ENCODE results near the gene ARID1A. TPM values are rescaled to one million over a fixed set of nuclear protein-coding genes. Genes with fewer than 3 reads are reported as not detected.

Gene ARID1A
- total RNA-seq, 4 donors from 2014 or later = 36.8 to 76.2 (median 44.5) TPM

- H3K27ac ChIP-seq (replicated peaks in 1 of 4) = no peak overlapping the region
- WGBS = 75% methylated on average over 6 of the region's 6 CpGs
- intact Hi-C loops (cut with DNase I) = loop anchor here (5.0 kb wide), 1 partner anchor 289 kb away; no protein-coding TSS in a partner anchor
Observed at GRCh38 chr1:26791148-26791547, 95.3 kb downstream of the ARID1A start.

GRCh38 chr1:26791626-26792025, 95.8 kb downstream of the ARID1A start:
- no peak for DNase-seq (ENCODE audit: extremely low spot score)
- Histone ChIP-seq H3K36me3 (peaks cover 12 to 42% (median 23%) of the 10 kb centered on the region in 4 donors), H3K27me3 (no peaks in the 10 kb centered on the region), H3K4me3 (no peak overlapping the region), H3K4me1 (peaks cover 9 to 36% (median 22%) of the 10 kb centered on the region in 4 donors), H3K9me3 (no peaks in the 10 kb centered on the region), H3K27ac (replicated peaks in 1 of 4) (no peak overlapping the region)
- 86% methylated on average over 3 of the region's 3 CpGs for WGBS
- intact Hi-C loops (cut with DNase I) = loop anchor here (5.0 kb wide), 1 partner anchor 289 kb away; no protein-coding TSS in a partner anchor
- no peak for TF ChIP-seq EP300 (IDR thresholded peaks at IDR 0.05)
- no peak for TF ChIP-seq POLR2AphosphoS5 (IDR thresholded peaks at IDR 0.05)
- TF ChIP-seq POLR2A (IDR thresholded peaks at IDR 0.05; ENCODE audit: low read depth) = no peak
- TF ChIP-seq CTCF (IDR thresholded peaks at IDR 0.05) = no peak

More at GRCh38 chr1:26791148-26791547, 95.3 kb downstream of the ARID1A start:
- peaks cover 12 to 37% (median 21%) of the 10 kb centered on the region in 4 donors for H3K36me3 ChIP-seq
- H3K27me3 ChIP-seq = no peaks in the 10 kb centered on the region
- peaks cover 14 to 41% (median 26%) of the 10 kb centered on the region in 4 donors for H3K4me1 ChIP-seq
- H3K4me3 ChIP-seq = no peak overlapping the region
- no peak for DNase-seq (ENCODE audit: extremely low spot score)
- H3K9me3 ChIP-seq = no peaks in the 10 kb centered on the region
- TF ChIP-seq CTCF (IDR thresholded peaks at IDR 0.05) = no peak
- no peak for TF ChIP-seq POLR2A (IDR thresholded peaks at IDR 0.05; ENCODE audit: low read depth)
- no peak for TF ChIP-seq POLR2AphosphoS5 (IDR thresholded peaks at IDR 0.05)
- TF ChIP-seq EP300 (IDR thresholded peaks at IDR 0.05) = no peak

GRCh38 chr1:26792924-26793323, 97.1 kb downstream of the ARID1A start:
- TF ChIP-seq CTCF (IDR thresholded peaks at IDR 0.05) (no peak), EP300 (IDR thresholded peaks at IDR 0.05) (no peak), POLR2A (IDR thresholded peaks at IDR 0.05; ENCODE audit: low read depth) (no peak)
- H3K27me3 ChIP-seq = no peaks in the 10 kb centered on the region

GRCh38 chr1:26794391-26794790, 98.6 kb downstream of the ARID1A start:
- Histone ChIP-seq H3K27me3 (no peaks in the 10 kb centered on the region), H3K4me1 (peaks cover 16 to 33% (median 20%) of the 10 kb centered on the region in 4 donors), H3K4me3 (no peak overlapping the region), H3K36me3 (peaks cover 12 to 54% (median 27%) of the 10 kb centered on the region in 4 donors), H3K9me3 (no peaks in the 10 kb centered on the region), H3K27ac (replicated peaks in 1 of 4) (no peak overlapping the region)
- 88% methylated on average over 5 of the region's 5 CpGs for WGBS
- TF ChIP-seq POLR2A (IDR thresholded peaks at IDR 0.05; ENCODE audit: low read depth) = no peak
- TF ChIP-seq EP300 (IDR thresholded peaks at IDR 0.05) = no peak
- TF ChIP-seq POLR2AphosphoS5 (IDR thresholded peaks at IDR 0.05) = no peak
- intact Hi-C loops (cut with DNase I) = loop anchor here (5.0 kb wide), 1 partner anchor 292 kb away; no protein-coding TSS in a partner anchor
- DNase-seq (ENCODE audit: extremely low spot score) = no peak

More at GRCh38 chr1:26792924-26793323, 97.1 kb downstream of the ARID1A start:
- 91% methylated on average over 2 of the region's 2 CpGs for whole genome bisulfite sequencing
- H3K36me3 ChIP-seq = peaks cover 12 to 54% (median 27%) of the 10 kb centered on the region in 4 donors
- no peak overlapping the region for H3K27ac ChIP-seq (replicated peaks in 1 of 4)
- H3K9me3 ChIP-seq = no peaks in the 10 kb centered on the region
- intact Hi-C loops (cut with DNase I) = loop anchor here (5.0 kb wide), 1 partner anchor 291 kb away; no protein-coding TSS in a partner anchor
- peaks cover 8 to 32% (median 15%) of the 10 kb centered on the region in 4 donors for H3K4me1 ChIP-seq
- no peak for DNase-seq (ENCODE audit: extremely low spot score)
- H3K4me3 ChIP-seq = no peak overlapping the region

GRCh38 chr1:26797627-26798026, 101.8 kb downstream of the ARID1A start:
- Histone ChIP-seq H3K27me3 (no peaks in the 10 kb centered on the region), H3K27ac (replicated peaks in 1 of 4) (peak overlapping the region in 1 of 4 donors; percentile 11), H3K4me3 (no peak overlapping the region), H3K9me3 (no peaks in the 10 kb centered on the region), H3K4me1 (peaks cover 27 to 37% (median 34%) of the 10 kb centered on the region in 4 donors), H3K36me3 (peaks cover 12 to 43% (median 27%) of the 10 kb centered on the region in 4 donors)
- DNase-seq (ENCODE audit: extremely low spot score) = no peak
- intact Hi-C loops (cut with DNase I) = no loop called here
- TF ChIP-seq POLR2A (IDR thresholded peaks at IDR 0.05; ENCODE audit: low read depth) = no peak
- no peak for TF ChIP-seq CTCF (IDR thresholded peaks at IDR 0.05)
- no peak for TF ChIP-seq EP300 (IDR thresholded peaks at IDR 0.05)
- TF ChIP-seq POLR2AphosphoS5 (IDR thresholded peaks at IDR 0.05) = no peak
- WGBS = 76% methylated on average over 2 of the region's 2 CpGs

All from esophagus muscularis mucosa (tissue), 4 donors.